Fibroblast of lung (primary cell): ENCODE data around the gene DSC3.

Source experiments
- CTCF ChIP-seq, 2 donors: IDR thresholded peaks in 1 of 2; conservative IDR thresholded peaks in 1 of 2; 1 replicate in 1 of 2; 2 replicates in 1 of 2; pipeline ENCODE4 v1.5.1; 2011 to 2012; ENCODE audit warnings: low read length in 2 of 2, control low read depth in 1 of 2, inconsistent platforms in 1 of 2, low read depth in 1 of 2, mild to moderate bottlenecking in 1 of 2
- EZH2 ChIP-seq: IDR thresholded peaks from 2 replicates; pipeline ENCODE4 v1.5.1; 2012; ENCODE audit warnings: low read length, control low read depth, mild to moderate bottlenecking; ENCODE audit errors: missing control alignments

GRCh38 chr18:31058897-31059296, 16.4 kb upstream of the DSC3 start:
- TF ChIP-seq CTCF (conservative IDR thresholded peaks at IDR 0.05 in 1 of 2, IDR thresholded peaks at IDR 0.05 in 1 of 2; ENCODE audit: low read depth in 1 of 2, low read length in 2 of 2), result no peak
- TF ChIP-seq EZH2, result no peak
